ENCODE measurements around the gene MACIR.

MACIR gene

DNA sequence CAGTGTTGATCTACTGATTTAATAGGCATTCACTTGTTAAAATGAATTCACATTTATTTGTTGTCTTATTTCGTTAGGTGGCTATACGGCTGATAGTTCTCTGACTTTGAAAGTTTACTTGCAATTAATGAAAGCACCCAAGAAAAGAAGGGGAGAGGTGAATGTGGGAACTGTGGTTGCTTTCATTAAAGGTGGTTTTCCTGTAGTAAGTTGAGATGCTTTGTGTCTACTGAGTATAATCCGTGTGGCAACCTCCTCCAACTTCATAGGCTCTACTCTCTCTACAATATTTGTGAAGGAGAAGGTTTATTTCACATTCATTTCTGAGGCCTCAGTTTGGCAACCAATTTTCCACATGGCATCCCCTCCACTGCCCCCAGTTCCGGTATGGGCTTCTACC is 12.8 kb upstream of the MACIR start:
- DNase-seq (ENCODE audit: low read depth in 3 of 3), result no peak

DNA sequence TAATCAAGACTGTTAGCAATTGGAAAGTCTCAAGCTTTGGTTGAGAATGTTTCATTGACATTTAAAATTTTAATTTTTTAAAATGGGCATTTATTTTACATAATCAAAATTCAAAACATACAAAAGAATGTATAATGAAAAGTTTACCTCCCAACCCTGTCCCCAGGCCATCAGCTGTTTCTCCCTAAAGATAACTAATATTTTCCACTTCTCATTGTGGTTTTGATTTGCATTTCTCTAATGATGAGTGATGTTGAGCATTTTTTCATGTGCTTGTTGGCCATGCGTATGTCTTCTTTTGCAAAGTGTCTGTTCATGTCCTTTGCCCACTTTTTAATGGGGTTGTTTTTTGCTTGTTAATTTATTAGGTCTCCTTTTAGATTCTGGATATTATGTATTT is 11.4 kb upstream of the MACIR start:
- no peak for DNase-seq (ENCODE audit: low read depth in 3 of 3)

DNA sequence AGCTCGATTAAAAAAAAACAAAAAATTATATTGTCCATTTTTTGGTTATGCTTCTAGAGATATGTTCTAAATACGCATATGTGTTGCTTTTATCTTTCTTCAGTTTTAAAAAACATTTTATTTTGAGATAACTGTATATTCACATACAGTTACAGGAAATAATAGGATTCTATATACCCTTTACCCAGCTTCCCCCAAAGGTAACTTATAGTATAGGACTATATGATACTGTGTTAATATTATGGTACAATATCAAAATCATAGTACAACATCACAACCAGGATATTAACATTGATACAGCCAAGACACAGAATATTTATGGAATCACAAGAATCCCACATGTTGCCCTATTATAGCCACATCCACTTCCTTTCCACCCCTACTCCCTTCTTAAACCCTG is 9.5 kb upstream of the MACIR start:
- no peak for DNase-seq (ENCODE audit: low read depth in 3 of 3)

- no peak for DNase-seq (ENCODE audit: low read depth in 3 of 3)
Observed at GRCh38 chr5:103254921-103255320, 3.6 kb upstream of the MACIR start.

- no peak for DNase-seq (ENCODE audit: low read depth in 3 of 3)
Observed at GRCh38 chr5:103255691-103256090, 2.9 kb upstream of the MACIR start.

DNA sequence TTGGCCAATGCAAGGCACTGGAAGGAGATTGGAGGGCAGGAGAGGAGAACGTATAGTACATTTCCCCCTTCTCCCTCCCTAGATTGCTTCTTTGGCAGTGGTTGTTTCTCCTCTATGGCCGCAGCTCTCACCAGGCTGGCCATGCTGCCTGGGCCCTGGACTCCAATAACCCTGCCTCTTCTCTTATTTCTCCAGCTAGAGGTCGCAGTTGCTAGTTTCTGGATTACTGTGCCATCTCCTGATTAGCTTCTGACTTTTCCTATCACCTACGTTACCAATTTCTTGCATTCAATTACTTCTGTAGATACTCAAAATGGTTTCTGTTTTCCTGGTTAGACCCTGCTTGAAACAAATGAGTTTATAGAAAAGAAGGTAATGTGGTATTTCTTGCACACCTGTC is 2.4 kb upstream of the MACIR start:
- DNase-seq (ENCODE audit: low read depth in 3 of 3), result no peak

GRCh38 chr5:103258957-103259704 is 568 bp downstream of the MACIR start:
- peak; percentile 35 to 66 (median 37) for DNase-seq (ENCODE audit: low read depth in 3 of 3)

GRCh38 chr5:103259705-103260355 is 1.3 kb downstream of the MACIR start:
- no peak for DNase-seq (ENCODE audit: low read depth in 3 of 3)

DNA sequence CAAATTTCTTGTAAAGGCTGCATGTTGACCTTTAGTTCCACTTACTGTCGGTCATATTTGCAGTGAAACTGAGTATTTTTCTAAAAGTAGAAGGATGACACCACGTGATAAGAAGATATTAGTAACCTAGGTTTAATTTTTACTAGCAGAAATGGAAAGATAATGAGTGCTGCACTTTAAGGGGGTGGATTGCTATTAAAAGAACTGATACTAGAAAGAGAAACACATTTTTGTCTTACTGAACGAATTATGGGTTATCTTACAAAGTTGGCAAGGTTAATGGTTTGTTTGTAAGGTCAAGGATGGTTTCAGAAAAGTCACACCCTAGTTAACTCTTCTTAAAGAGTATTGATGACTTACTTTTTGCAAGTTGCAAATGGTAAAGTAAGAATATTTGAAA is 2.4 kb downstream of the MACIR start:
- DNase-seq (ENCODE audit: low read depth in 3 of 3), result no peak

GRCh38 chr5:103262422-103262871 is 3.9 kb downstream of the MACIR start:
- DNase-seq (ENCODE audit: low read depth in 3 of 3), result no peak

- no peak for DNase-seq (ENCODE audit: low read depth in 3 of 3)
Observed at GRCh38 chr5:103263054-103263453, 4.5 kb downstream of the MACIR start.

DNA sequence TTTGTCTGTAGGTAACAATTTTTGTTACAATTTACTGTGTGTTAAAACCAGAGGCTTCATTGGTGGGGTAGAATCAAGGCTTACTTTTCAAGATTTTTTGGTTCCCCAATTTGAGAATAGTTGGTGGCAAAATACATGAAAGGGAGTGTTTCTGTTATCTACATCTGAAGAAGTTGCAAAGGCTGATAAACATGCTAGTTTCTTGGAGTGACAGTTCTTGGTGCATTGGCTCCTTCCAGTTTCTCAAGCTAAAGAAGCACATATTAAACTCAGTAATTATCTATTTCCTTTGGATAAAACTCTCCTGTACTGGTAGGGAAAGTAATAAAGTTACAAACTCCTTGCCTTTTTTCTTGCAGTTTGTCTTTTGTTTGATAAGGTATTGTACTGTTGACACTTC is 5.9 kb downstream of the MACIR start:
- no peak for DNase-seq (ENCODE audit: low read depth in 3 of 3)

GRCh38 chr5:103270581-103270980 is 12.0 kb downstream of the MACIR start:
- no peak for DNase-seq (ENCODE audit: low read depth in 3 of 3)

DNA sequence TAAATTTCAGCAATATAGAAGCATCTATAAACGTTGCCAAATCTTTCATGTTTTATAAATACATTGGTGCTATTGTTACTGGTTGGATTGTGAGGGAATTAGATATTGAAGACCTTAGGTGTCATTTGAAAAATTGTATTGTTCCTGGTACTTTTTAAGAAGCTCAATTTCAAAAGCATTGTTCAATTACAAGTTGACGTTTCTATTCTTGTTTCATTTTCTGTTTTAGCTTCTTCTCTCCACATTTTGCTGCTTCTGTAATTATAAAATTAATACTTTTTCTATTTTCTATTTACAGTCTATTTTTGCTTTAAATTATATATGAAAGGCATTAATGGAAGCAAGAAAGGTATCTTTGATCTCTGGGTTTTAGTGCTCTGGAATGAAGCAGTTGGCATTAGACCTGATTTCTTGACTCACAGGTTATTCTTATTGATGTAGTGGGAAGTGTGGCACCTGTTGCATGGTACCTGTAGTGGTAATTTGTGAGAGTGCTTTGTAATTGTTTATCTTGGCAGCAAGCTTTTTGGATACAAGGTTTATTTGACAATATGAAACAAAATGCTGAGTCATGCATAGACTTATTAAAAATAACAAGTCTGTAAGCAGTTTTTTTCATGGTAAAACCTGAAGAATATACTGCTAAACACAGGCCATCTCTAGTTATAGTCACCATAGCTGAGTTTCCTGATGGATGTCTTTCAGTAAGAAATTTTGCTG is 13.2 kb downstream of the MACIR start:
- no peak for DNase-seq (ENCODE audit: low read depth in 3 of 3)

DNA sequence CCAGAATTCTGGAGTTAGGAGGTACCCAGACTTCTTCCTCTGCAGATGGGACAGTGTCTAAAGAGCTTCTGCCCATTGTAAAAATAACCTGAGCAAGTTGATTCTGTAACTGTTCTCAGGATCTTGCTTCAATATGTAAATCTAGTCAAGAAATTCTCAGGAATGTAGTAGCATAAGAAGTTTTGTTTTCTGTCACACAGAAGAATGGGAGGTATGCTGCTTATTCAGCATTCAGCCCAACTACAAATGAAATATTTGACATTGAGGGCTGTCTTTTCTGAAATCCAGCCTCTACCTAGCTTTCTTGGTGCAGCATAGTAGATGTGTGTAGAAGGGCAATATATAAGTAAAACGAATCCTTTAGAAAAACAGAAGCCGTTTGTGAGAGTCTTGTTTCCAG is 13.8 kb downstream of the MACIR start:
- DNase-seq (ENCODE audit: low read depth in 3 of 3), result no peak

- DNase-seq (ENCODE audit: low read depth in 3 of 3), result no peak
Observed at GRCh38 chr5:103273952-103274351, 15.4 kb downstream of the MACIR start.

GRCh38 chr5:103275851-103276250 is 17.3 kb downstream of the MACIR start:
- DNase-seq (ENCODE audit: low read depth in 3 of 3), result no peak

DNA sequence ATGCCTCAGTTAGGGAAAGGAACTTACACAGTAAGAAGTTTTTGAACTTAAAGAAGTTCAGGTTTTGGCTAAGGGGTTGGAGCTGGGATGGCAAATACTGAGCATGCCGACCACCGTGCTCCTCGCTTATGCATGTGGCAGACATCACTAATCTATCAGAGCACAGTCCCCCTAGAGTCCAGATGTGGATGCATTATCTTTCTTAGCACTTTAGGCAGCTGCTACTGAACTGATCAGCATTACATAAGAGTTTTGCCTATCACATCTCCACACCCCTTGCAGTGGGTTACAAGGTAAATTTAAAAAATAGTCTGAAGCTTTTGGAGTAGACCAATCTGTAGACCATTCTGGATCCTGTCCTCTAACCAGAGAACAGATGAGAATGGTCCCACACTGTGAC is 22.4 kb downstream of the MACIR start:
- DNase-seq (ENCODE audit: low read depth in 3 of 3), result no peak

DNA sequence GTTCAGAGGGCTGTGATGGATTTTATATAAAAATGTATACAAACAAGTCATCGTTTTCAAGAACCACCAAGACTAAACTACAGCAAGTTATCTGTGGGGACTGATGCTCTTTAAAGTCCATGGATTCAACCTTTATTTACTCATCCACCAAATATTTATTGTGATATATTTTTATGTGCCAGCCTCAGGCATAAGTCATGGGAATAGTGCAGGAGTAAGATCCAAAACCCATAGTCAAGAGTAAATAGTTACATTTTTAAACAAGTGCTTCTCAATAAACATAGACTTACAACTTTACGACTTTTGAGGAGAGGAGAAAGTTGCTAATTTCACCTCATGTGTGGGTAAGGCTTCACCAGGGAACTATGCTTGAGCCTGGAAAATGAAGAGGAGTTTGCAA is 24.6 kb downstream of the MACIR start:
- DNase-seq (ENCODE audit: low read depth in 3 of 3), result no peak

DNA sequence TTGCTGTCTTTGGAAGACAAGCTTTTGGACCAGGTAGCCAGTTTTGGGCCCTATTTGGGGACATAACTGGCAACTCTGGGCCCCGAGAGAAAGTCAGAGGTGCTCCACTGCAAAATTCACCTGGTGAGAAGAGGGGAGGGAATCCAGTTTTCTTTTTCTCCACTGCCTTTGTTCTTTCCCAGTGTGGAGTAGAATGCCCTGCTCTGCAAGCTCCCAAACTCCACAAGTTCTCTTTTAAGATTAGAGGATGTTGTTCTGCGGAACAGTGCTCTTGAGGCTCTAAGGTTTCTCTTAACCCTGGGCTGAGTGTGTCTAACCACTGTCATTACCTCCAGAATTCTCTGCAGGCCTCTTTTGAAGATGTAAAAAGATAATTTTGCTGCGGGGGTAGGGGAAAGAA is 25.3 kb downstream of the MACIR start:
- DNase-seq (ENCODE audit: low read depth in 3 of 3), result no peak

DNA sequence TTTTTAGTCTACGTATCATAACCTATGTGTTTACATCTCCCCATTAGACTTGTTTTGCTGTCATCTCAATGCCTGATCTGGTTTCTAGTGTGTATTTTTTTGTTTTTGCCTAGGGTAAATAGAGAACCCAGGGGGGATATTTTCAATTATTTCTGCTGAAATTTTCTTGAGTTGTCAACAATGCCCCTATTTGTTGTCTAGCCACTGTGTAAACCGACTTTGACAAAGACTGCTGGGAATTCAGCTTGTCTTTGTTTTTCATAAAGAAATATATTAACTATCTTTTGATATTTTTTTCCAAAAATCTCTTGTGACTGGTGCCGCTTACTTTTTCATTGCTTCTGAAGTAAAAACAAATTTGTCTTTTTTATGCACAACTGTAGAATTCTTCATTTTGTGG is 28.1 kb downstream of the MACIR start:
- no peak for DNase-seq (ENCODE audit: low read depth in 3 of 3)

- no peak for DNase-seq (ENCODE audit: low read depth in 3 of 3)
Observed at GRCh38 chr5:103289024-103289423, 30.5 kb downstream of the MACIR start.

DNA sequence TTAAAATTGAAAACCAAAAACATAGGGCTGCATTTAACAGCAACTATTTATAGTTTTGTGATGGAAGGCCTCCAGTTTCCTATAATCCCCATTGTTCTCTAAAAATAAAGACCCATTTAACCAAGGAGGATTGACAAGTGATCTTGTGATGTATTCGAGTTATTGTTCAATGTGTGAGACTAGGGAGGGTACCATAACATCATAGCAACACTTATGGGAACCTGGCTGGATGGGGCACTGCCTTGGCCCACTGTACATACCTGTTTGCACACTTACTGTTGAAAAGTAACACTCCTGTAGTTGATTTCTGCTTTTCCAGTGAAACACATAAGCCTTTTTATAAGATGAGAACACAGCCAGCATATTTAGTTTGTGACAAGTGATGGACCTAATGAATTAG is 32.3 kb downstream of the MACIR start:
- no peak for DNase-seq (ENCODE audit: low read depth in 3 of 3)

All from stimulated activated CD4-positive, alpha-beta T cell treated with anti-CD3 and anti-CD28 coated beads, TNF-alpha, amount 100 ng/mL, for 4 hours (primary cell).